Activated naive CD4-positive, alpha-beta T cell treated with anti-CD3 and anti-CD28 coated beads, Interleukin-2, amount 50 U/mL, for 16 hours (primary cell): Measurements from ENCODE around the gene PRAMEF1.
"Not testable (repeated sequence)": the region's sequence is repeated elsewhere in the genome, so short reads cannot be mapped to it uniquely, and the experiment has no call there.

Source experiments
- DNase-seq: peaks from one replicate; pipeline ENCODE4 v3.0.0-alpha.2; 2020

The PRAMEF1 gene

DNA sequence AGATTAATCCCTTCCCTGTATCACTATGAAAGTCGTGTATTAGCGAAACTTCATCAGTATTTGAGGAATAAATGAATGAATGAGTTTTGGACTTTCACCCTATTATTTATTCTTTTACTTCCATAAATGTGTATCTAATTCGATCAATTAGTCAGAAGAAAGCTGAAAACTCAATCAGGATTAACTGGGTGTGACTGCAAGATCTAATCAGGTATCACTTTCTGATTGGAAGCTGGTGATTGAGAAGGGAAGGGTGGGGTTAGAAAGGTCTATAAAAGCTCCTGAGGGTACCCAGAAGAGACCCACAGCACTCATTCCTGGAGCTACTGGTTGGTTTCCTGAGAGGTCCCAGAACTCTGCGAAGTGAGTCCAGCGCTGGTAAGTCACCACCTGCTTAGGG is at the start of gene PRAMEF1:
TSS of gene PRAMEF1 (plus strand) at position 301 of the 400 bp plus-strand sequence. CDS start 1,831 bp downstream, outside the sequence.
- DNase-seq, result not testable (repeated sequence)

DNA sequence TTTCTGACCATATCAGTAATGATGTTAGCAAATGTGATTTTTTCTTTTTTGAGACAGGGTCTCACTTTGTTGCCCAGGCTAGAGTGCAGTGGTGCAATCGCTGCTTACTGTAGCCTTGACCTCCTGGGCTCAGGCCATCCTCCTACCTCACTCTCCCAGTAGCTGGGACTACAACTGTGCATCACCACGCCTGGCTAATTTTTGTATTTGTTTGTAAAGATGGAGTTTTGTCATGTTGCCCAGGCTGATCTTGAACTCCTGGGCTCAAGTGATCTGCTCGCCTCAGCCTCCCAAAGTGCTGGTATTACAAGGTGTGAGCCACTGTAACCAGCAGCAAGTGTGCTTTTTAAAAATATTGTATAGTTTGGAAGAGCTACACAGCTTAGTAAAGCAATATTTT is 49.3 kb upstream of the PRAMEF1 start:
- no peak for DNase-seq

DNA sequence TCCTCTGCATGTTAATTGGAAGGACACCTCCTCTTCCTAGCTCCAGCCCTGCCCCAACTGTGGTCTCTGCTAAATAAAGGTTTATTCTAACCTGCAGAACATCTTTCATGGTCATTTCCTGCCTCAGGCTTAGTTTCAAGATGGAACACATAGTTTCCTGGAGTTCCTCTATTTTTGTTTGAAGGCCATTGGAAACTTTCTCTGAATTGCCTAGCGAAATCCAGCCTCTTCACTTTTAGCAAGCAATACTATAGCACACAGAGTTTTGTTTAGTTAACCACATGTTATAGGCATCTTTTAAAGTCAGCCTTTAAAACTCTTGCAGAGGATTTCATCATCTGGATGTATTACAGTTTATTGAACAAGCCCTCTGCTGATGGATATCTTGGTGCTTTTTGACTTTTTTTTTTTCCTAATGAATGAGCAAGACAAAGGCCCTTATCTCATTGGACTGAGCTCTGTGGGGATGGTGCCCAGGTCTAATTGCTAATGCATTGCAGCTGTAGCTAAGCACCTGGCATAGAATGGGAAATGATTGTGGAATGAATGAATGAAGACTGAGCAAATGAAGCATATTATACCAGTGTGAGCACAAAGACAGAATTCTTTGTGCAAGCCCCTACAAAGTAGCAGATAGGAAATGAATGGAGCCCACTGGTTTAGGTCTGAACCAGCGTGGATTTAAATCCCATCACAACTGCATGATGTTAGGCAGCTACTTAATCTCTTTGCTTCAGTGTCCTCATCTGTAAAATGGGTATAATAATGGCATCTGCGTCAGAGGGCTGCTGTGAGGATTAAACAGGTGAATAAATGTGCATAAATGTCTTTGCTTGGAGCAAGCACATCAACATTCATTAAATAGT is 45.8 kb upstream of the PRAMEF1 start:
- DNase-seq, result no peak

- no peak for DNase-seq
Measured at GRCh38 chr1:12745992-12746323, 45.2 kb upstream of the PRAMEF1 start, which contains the start of gene CFAP107. CFAP107 (plus strand) TSS chr1:12746200; CDS start chr1:12746431, 231 bp downstream.

DNA sequence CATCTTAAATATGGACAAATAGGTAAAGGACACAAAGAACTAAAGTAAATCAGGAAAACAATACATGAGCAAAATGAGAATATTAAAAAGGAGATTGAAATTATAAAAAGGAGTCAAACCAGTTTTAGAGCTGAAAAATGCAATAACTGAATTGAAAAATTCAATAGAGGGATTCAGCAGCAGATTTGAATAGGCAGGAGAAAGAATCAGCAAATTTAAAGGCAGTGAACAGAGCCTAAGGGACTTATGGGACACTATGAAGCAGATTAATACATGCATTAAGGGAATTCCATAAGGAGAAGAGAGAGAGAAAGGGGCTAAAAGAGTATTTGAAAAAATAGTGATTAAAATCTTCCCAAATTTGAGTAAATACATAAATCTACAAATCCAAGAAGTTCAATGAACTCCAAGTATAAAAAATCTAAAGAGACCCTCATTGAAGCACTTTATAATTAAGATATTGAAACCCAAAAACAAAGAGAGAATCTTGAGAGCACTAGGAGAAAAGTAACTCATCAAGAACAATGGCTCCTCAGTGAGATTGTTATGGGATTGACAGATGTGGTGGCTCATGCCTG is 42.3 kb upstream of the PRAMEF1 start:
- DNase-seq, result no peak

DNA sequence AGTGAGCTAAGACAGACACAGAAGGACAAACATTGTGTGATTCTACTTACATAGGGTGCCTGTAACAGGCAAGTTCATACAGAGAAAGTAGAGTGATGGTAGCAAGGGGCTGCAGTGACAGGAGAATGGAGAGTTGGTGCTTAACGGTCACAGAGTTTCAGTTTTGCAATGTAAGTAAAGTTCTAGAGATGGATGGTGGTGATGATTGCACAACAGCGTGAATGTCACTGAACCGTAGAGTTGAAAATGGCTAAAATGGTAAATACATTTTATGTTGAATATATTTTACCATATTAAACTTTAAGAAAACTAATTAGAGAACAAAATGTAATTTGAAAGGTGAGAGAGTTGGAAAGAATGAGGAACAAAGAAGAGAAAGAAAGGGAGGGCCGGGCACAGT is 36.5 kb upstream of the PRAMEF1 start:
- DNase-seq, result no peak

GRCh38 chr1:12756273-12756672 is 34.9 kb upstream of the PRAMEF1 start:
- no peak for DNase-seq

- DNase-seq, result no peak
Measured at GRCh38 chr1:12756768-12757413, 34.3 kb upstream of the PRAMEF1 start.

GRCh38 chr1:12757836-12758235 is 33.4 kb upstream of the PRAMEF1 start:
- no peak for DNase-seq

- no peak for DNase-seq
Measured at GRCh38 chr1:12760256-12760795, 30.9 kb upstream of the PRAMEF1 start.

DNA sequence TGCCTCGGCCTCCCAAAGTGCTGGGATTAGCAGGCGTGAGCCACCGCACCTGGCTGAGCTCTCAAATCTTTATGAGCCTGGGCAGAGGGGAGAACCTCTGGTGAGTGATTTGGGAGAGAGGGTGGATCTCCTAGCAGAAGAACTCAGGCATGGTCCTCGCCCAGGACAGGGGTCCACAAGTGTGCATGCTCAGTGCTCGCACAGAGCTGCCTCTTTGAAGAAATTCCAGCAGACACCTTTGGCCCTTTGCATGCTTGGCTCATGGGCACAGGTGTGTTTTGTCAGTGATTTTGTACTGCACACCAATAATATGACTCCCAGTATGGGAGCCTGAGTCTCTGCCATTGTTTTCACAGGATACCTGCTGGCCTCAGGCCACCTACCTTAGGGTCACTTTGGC is 29.4 kb upstream of the PRAMEF1 start:
- no peak for DNase-seq

GRCh38 chr1:12762766-12763165 is 28.4 kb upstream of the PRAMEF1 start:
- no peak for DNase-seq

GRCh38 chr1:12763479-12763878 is 27.7 kb upstream of the PRAMEF1 start:
- no peak for DNase-seq

DNA sequence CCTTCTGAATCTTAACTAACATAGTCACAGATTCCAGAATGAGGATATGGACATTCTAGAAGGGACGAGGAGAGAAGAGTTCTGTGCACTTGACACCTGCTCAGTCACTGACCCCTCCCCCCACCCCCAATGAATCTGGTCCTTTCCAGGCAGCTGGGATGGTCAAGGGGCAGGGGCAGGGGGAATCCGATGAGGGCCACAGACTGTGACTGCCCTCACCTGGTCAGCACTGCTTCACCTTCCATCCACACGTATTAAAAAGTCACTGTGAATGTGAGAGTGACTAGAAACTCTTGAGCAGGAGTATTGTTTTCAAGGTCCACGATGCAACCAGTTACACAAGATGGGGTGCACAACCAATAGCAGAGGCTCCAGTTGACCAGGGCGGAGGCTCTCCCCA is 27.2 kb upstream of the PRAMEF1 start:
- DNase-seq, result no peak

DNA sequence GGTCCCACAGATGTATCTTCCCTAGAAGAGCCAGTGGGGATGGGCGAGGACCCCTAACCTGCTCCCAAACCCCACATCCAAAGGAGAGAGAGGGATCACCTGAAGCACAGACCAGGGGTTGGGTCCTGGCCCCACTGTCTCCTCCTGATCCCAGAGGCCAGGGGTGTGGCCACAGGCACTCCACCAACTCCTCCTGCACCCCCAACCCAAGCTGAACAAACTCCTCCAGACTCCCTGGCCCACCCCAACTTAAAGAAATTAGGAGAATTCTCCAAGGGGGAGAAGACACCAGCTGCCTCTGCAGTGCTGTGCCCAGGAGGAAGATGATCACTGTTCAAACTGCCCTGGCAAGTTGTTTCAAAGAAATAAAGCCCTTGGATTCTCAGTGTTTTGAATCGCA is 22.2 kb upstream of the PRAMEF1 start:
- DNase-seq, result no peak

DNA sequence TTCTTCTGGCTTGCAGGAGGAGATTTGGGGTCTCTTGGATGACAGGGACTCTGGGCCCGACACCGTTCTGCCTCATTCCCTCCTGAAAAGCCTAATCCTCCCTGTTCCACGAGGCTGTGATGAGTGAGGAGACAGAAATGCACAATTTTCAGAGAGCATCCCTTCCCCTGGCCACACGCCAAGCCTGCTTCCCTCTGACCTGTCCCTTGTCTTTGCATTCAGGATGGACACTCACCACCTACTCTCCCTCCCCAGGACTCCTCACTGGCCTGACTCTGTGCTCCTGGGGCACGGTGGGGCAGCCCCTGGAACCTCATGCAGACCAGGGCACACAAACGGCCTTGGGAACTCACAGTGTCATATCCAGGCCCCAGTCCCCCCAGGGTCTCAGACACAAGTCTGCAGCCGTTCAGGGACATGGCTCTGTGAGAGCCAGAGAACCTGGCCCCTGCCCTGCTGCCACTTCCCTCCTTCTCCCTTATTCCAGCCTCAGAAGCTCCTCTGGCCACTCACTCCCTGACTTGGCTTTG is 21.2 kb upstream of the PRAMEF1 start:
- no peak for DNase-seq

DNA sequence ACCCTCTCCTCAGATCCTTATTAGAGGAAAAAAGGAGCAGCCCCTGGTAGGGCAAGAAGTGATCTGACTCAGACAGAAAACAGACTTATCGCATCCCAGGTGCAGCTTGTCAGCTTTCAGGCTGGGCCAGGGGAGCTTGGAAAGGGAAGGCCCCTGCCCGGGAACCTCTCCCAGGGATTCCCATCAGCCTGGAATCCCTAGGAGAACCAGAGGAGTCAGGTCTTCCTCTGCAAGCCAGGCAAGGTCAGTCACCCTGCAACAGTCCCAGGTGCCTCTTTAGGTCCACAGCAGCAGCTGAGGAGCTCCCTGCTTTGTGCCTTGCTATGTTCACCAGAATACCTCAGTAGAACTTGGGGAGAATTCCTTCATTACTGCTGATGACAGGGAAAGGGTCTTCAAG is 20.6 kb upstream of the PRAMEF1 start:
- DNase-seq, result no peak

GRCh38 chr1:12771186-12771585 is 20.0 kb upstream of the PRAMEF1 start:
- no peak for DNase-seq

DNA sequence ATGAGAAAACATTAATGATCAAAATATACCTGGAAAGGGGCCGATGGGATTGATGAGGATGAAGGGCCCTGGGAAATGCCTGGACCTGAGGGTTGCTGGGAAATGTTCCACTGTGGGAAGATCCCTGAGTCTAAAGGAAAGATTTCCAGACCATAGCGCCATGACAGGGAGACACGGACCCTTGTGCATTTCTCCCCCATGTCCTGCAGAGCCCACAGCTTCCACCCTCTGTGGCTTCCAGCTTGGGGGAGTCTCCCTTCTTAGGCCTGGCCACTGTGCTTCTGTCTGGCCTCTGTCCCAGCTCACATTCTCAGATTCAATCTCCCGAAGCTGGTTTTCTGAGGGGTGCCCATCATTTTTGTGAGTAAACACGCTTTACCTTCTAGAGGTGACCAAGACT is 18.7 kb upstream of the PRAMEF1 start:
- no peak for DNase-seq

GRCh38 chr1:12773438-12773837 is 17.8 kb upstream of the PRAMEF1 start, which contains the start of gene PRAMEF12:
PRAMEF12 (plus strand) TSS chr1:12773738; CDS start chr1:12774868, 1,130 bp downstream.
- no peak for DNase-seq

GRCh38 chr1:12774801-12775345 is 16.3 kb upstream of the PRAMEF1 start:
- DNase-seq, result no peak

DNA sequence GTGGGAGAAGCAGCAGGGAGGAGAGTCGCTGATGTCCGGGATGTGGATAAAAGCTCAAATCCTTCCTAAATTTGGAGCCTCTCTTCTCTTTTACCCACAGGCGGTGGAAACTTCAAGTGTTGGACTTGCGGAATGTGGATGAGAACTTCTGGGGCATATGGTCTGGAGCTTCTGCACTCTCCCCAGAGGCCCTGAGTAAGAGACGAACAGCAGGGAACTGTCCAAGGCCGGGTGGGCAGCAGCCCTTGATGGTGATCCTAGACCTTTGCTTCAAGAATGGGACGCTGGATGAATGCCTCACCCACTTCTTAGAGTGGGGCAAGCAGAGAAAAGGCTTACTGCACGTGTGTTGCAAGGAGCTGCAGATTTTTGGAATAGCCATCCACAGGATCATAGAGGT is 15.8 kb upstream of the PRAMEF1 start:
- DNase-seq, result no peak
